NCI-H1694 treated with DMSO at 0.1 percent for 48 hours (cell line): ENCODE measurements around the gene MSRB1.
"Not testable (repeated sequence)": the region's sequence is repeated elsewhere in the genome, so short reads cannot be mapped to it uniquely, and the experiment has no call there.

Source experiments
- DNase-seq: peaks from one replicate; lab custom pipeline; 2025; lab: John Stamatoyannopoulos, UW

Gene MSRB1

GRCh38 chr16:1915732-1916639, 27.0 kb downstream of the MSRB1 start:
- DNase-seq = no peak

DNA sequence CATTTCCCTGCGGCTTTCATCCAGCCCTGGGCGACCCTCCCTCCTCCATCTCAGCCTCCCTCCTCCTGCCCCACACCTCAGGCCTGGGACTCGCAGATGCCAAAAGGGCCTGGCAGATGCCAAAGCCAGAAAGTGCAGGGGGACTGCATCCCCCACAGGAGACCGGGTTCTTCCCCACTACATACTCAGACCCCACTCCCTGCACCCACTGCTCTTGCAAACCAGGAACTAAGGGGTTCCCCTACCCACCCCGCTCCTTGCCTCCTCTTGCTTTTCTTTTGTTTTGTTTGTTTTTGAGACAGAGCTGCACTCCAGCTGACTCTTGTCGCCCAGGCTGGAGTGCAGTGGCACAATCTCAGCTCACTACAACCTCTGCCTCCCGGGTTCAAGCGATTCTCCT, 28.0 kb downstream of the MSRB1 start:
- no peak for DNase-seq

DNA sequence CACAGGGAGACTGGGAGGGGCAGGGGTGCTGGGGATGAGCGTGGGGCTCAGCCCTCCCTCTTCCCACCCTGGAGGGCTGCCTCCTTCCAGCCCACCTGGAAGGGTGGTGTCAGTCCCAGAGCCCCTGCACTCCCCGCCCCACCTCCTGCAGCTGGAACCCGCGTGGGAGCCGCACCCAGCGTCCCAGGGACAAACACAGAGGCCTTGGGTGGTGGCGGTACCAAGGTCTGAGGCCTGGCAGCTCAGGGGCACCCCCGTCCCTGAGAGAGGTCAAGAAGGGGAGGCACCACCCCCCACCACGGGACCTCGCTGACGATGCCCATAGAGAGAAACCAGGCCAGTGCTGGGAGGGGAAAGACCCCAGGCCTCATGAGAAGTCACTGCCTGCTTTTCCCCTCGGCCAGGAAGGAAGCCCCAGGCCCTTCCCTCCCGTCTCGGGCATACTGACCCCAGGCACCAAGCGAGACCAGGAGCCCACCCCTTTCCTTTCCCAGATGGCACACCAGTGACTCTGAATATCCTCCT, 28.9 kb downstream of the MSRB1 start:
- DNase-seq = no peak

GRCh38 chr16:1913327-1914083, 29.5 kb downstream of the MSRB1 start:
- DNase-seq = no peak

GRCh38 chr16:1912215-1912543, 30.8 kb downstream of the MSRB1 start:
- DNase-seq = no peak

DNA sequence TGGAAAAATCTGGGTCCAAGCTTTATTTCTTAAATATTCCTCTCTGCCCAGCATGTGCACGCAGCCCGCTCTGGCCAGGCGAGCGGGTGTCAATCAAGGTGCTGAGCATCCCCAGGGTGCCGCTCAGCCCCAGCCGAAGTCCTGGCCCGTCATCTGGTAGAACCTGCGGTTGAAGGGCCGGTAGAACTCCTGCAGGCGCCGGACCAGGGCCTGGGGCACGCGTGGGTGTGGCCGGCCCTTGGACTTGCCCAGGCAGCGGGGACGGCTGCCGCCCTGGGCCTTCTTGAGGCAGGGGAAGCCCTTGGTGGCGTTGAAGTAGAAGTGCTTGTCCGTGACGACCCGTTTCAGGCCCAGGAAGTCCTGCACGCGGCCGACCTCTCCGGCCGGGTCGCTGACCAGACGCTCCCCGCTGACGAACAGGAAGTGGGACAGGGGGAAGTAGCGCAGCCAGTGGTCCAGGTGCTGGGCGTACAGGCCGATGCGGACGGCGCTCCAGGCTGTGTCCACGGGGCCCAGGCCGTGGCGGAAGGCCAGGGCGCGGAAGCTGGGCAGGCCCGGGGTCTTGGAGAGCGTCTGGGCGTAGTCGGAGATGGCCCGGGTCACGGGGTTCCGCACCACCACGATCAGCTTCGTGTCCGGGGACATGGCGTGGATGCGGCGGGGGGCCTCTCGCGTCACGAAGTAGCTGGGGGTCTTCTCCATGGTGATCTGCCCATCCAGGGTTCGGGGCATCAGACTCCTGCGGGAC, 31.4 kb downstream of the MSRB1 start:
- no peak for DNase-seq

- no peak for DNase-seq
Observed at GRCh38 chr16:1909561-1910231, 33.3 kb downstream of the MSRB1 start.

GRCh38 chr16:1908983-1909382, 34.0 kb downstream of the MSRB1 start:
- DNase-seq = no peak

DNA sequence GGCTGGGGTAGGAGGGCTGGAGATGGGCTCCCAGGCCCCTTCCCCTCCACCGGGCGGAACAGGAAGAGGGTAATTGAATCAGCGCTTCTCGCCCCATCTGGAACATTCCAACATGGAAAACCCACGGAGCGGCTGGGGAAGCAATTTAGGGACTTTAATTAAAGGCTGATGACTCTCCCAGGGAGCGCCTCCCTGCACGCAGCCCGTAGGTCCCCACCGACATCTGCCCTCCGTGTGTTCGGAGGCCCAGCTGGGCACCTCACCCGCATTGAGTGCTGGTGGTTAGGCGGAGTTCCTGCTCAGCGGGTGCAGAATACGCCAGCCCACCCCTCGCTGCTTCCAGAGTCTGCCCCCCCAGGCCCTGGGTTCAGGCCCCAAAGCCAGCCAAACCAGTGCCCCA, 34.8 kb downstream of the MSRB1 start:
- no peak for DNase-seq

GRCh38 chr16:1907226-1907860, 35.7 kb downstream of the MSRB1 start:
- no peak for DNase-seq

GRCh38 chr16:1906846-1907165, 36.2 kb downstream of the MSRB1 start:
- no peak for DNase-seq

DNA sequence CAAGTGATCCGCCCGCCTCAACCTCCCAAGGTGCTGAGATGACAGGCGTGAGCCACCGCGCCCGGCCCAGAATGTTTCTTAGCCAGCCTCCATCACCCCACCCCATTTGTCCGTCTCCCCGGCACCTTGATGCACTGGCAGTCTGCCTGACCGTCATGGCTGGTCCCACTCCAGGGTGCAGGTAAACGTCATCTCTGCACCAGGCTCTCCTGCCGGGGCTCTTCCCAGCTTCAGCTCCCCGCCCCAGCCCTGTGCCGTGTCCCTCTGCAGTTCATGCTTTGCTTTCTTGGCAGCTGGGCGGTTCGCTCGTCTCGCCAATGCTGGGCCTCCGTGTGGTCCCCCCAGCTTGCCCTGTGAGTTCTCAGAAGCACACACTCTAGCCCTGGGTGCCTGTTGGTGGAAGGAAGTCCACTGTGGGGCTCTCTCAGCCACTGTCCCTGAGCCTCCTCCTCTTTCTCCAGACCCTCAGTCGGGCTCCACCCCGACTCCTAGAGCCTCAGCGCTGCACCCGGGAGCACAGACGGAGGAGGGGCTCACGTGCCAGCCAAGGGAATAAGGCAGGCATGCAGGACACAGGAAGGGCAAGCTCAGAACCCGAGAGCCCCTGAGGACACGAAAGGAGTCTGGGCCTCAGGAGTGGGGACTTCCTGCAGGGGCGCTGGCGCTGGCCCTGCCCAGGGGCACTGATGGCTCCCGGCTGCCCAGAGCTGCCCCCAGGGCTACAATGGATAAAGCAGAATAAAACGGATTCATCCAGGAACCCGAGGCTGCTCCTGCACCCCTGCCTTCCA, 36.7 kb downstream of the MSRB1 start:
- DNase-seq = no peak

DNA sequence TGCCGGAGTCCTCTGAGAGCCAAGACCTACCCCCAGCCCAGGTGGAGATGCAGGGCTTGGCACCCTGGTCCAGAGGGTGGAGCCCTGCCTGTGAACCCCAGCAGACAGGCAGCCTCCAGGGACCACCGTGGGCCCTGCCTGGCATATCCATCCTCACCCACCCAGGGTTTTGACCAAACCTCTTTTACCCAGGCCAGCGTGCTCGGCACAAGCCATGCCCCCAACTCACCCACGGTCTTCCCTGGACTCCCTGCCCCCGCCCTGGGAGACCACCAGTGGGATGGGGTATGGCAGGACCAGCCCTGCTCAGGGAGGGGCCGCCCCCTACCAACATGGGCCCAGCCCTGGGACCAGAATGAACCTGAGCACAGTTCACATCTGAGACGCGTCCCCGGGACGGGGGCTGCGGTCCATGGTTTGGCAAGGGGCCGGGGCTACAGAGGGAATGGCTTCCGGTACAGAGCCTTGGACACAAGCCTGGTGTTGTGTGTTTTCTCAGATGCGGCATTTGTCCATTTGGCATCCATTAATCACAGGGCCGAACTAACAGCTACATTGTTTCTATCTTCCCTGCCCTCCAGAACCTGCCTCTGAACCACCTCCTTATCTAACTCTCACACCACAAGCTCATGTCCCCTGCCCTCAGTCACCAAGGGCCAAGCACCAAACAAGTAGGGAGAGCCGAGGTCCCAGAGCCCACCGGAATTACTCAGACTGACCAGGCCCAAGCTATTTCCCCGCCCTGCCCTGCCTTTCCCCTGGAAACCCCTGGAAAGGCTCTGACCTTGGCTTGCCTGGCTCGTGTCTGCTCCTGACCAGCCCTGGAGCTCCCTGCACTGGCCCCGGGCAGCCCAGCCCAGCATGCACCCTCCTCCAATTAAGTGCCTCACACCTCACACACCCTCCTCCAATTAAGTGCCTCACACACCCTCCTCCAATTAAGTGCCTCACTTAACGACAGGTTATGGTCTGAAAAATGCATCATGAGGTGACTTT, 38.9 kb downstream of the MSRB1 start:
- DNase-seq = no peak

DNA sequence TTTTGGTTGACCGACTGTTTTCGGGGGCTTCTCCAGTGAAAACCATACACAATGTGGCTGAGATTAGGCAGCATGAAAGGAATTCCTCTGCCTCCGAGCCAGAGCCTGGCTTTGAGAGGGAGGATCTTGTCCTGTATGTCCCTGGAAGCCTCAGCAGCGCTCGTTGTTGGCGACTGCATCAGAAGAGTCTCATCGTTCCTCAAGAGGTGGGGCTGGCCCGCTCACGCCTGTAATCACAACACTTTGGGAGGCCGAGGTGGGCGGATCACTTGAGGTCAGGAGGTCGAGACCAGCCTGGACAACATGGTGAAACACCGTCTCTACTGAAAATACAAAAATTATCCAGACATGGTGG, 39.8 kb downstream of the MSRB1 start:
- DNase-seq = no peak

GRCh38 chr16:1902547-1903219, 40.3 kb downstream of the MSRB1 start:
- no peak for DNase-seq

GRCh38 chr16:1900452-1900774, 42.6 kb downstream of the MSRB1 start:
- no peak for DNase-seq

- no peak for DNase-seq
Observed at GRCh38 chr16:1899641-1900451, 43.2 kb downstream of the MSRB1 start.

DNA sequence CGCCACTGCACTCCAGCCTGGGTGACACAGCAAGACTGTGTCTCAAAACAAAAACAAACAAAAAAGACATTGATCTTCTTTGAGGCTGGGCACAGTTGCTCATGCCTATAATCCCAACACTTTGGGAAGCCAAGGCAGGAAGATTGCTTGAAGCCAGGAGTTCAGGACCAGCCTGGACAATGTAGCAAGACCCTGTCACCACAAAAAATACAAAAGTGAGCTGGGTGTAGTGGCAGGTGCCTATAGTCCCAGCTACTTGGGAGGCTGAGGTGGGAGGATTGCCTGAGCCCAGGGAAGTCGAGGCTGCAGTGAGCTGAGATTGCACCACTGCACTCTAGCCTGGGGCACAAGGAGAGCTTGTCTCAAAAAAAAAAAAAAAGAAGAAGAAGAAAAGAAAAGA, 45.3 kb downstream of the MSRB1 start:
- not testable (repeated sequence) for DNase-seq
